Activated CD4-positive, alpha-beta T cell treated with anti-CD3 and anti-CD28 coated beads, Interleukin-2, Interleukin-6, amounts not matched to agents 100 ng/mL and 50 ng/mL, durations not matched to agents 16 hours and 8 hours (primary cell): ENCODE results near the gene OXSR1.

Experiments
- DNase-seq: peaks from one replicate; pipeline ENCODE4 v3.0.0-alpha.2; 2020

The OXSR1 gene

DNA sequence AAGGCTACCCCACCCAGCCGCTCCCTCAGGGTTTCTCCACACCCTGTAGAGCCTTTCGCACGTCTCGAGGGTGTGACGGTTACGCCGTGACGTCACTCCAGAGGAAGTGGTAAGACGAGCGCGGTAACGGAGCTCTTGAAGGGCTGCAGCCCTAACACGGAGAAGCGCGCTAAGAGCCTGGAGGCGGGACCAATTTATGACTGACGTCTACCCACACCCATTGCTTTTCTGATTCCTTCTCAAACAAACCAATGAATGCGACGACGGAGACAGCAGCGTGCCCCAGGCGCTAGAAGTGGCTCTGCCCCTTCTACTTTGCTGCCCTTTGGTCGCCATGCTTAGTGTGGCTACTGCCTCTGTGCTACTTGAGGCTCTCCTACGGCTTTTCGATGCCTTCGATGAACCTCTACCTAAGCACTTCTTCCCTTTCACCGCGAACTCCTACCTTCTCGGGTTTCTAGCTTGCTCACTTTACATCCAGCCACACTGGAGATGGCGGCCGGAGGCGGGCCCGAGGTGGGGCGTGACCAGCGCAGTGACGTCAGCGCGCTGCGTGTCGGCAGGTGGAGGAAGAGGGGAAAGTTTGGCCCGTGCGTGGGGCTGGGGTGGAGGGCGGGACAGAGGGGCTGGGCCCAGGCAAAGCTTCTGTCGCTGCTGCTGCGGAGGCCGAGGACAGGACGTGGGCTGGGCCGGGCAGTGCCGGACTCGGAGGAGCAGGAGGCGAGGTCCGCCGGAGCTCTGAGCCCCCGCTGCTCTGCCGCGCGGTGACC is at the start of gene OXSR1:
TSS of gene OXSR1 (plus strand) at position 586 of the 770 bp plus-strand sequence. CDS start 340 bp downstream, outside the sequence.
- peak; percentile 98 for DNase-seq

DNA sequence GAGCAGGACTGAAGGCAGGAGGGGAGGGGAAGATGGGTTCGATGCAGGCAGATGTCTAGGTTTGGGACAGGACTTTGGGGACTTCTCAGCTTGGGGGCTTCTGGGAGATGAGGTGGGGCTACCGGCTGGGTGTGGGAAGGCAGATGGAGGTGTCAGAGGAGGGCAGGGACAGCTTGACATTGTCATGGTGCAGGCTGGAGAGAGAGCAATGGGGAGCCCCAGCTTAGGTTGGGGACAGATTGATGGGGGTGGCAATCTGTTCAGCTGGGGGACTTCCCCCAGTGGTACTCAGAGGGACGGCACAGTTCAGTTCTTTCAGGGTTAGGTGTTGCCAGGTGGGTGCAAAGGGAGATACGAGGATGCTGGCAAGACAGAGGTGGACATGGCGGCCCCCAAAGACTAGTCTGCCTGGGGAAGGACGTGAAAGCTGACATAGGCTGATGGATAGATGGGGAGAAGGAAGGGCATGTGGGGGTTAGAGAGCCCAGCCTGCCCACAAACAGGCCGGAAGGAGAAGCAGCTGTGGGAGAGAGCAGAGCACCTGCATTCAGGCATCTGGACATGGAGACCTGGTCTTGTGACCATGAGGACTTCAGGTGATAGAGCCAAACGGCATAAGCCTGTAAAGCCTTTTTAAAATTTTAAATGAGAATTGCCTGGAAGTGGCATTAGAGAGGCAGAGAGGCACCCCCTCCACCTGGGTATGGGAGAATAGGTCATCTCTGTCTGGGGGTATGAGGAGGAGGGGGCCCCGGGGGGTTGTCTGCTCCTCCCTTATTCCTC is 49.5 kb upstream of the OXSR1 start:
- no peak for DNase-seq

DNA sequence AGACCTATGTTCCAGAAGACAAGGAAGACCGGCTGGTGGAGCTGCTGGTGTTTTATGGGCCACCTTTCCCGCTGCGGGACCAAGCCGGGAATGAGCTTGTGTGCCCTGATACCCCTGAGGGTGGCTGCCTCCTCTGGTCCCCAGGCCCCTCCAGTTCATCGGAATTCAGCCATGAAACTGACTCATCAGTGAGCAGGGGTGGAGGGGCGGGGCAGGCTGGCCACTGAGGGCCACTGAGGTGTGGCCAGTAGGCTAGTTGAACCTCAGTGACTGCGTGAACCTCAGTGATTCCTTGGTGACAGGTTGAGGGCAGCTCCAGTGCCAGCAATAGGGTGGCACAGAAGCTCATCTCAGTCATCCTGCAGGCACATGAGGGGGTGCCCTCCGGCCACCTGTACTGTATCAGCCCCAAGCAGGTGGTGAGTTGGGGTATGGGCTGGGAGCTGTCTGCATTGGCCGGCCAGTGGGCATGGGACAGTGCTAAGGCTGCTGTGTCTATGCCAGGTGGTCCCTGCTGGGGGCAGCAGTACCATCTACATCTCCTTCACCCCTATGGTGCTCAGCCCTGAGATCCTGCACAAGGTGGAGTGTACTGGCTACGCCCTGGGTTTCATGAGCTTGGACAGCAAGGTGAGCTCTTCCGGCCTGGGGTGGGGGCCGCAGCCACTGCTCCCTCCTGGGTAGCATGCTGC is 48.7 kb upstream of the OXSR1 start:
- no peak for DNase-seq

DNA sequence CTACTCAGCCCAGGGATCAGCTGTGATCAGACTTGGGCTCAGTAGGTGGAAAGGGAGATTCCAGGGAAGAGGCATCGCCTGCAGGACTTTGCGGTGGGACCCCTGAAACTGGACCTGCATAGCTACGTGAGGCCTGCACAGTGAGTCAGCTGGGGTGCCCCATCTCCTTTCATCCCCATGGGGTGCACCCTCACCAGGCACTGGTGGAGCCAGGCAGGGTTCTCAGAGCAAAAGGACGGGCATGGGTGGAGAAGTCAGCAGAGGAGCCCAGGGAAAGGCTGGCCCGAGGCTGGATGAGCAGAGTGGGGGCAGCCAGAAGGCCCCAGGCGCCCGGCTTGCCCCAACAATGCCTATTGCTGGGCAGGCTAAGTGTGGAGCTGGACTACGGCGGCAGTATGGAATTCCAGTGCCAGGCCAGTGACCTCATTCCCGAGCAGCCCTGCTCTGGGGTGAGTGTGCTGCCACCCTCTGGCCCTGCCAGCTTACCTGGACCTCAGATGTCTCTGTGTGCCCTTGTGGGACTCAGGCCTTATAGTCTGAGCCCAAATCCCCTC is 48.1 kb upstream of the OXSR1 start:
- DNase-seq = no peak

DNA sequence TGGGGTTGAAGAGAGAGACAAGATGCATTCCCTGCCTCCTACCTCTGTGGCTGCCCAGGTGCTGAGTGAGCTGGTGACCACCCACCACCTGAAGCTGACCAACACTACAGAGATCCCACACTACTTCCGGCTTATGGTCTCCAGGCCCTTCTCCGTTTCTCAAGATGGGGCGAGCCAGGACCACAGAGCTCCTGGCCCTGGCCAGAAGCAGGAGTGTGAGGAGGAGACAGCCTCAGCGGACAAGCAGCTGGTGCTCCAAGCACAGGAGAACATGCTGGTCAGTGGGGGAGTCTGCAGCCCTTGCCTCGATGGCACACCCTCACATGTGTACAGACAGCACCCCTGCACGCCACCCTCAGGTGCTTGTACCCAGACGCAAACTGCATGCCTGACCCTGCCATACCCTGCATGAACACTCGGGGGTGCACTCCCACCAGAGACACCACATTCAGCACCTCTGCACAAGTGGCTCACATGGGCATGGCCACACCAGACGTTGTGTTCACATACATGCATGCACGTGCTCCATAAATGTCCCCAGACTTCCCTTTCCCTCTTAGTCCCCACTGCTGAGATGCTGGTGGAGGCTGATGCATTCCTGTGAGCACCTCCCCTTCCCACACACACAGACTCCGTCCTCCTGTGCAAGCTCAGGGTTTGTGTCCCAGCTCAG is 47.5 kb upstream of the OXSR1 start:
- DNase-seq = peak; percentile 85

DNA sequence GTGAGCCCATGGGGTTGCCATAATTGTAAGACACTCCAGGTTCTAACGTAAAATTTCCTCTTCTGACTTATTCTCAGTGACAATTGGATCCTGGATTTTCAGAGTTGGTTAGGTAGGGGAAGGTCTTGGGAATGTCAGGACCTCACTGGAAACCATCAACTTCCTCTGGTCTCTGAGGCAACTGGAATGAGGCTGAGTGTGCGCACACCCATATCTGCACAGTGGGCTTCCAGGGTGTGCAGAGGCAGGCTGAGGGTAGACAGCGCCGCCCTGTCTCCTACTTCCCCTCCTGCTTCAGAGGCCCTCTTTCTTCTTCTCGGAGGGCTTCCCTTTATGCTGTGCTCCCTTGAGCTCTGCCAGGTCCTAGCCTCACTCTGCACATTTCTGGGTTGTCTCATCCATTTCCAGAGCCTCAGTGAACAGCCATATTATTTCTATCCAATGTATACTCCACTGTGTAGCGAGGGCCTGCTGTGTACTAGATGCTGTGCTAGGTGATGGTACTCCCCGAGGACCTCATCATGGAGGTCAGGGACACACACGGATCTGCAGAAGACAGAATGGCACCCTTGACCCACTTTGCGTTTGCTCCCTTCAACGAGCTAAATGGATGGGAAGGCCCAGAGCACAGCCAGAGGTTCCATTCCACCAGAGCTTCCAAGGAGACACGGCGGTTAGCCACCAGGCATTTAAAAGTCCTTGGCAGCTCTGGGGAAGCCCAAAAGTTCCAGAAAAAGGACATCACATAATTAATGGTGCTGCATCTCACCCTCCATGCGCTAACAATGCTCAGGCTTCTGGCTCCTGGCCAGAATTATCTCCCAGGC is 46.7 kb upstream of the OXSR1 start:
- no peak for DNase-seq

DNA sequence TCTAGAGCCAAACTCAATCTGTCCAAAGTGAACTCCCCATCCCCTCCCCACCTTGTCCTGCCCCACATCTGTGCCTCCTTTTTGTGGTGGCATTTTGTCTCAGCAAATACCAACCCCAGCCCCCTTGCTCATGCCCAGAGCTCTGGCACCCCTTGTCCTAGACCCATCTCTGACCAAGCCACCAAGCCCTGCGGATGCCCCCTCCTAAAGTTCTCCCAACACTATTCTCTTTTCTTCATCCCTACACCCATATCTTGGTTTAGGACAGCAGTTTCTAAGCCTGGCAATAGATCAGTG is 46.1 kb upstream of the OXSR1 start:
- no peak for DNase-seq

DNA sequence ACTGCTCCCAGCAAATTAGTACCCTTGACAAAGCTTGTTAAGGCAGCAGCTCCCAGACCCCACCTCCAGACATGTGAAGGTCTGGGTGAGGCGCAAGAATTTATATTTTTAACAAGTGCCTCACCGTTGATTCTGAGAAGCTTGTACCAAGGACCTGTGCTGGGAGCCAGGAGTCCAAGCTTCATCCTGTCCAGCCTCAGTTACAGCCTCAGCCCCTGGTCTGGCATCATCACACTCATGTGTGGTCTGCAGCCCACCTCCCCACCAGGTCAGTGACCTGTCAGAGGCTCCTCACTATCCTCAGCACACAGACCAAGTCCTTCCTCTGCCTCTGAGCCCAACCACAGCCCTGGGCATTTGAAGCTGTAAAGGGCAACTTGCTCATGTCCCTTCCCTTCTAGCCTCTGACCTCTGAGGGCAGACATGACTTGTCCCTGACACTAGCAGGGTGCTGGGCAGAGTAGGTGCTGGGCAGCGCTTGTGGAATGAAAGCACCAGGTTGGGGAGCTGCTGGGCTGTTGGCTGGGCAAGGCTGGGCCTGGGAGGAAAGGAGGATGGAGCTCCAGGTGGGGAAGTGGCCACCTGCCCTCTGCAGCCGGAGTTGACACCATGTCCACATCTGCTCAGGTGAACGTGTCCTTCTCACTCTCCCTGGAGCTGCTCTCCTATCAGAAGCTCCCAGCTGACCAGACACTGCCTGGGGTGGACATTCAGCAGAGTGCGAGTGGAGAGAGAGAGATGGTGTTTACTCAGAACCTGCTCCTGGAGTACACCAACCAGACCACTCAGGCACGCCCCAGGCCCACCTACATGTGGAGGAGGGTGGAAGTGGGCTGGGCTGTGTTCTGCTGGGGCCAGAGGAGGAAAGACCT is 45.3 kb upstream of the OXSR1 start:
- DNase-seq = no peak

DNA sequence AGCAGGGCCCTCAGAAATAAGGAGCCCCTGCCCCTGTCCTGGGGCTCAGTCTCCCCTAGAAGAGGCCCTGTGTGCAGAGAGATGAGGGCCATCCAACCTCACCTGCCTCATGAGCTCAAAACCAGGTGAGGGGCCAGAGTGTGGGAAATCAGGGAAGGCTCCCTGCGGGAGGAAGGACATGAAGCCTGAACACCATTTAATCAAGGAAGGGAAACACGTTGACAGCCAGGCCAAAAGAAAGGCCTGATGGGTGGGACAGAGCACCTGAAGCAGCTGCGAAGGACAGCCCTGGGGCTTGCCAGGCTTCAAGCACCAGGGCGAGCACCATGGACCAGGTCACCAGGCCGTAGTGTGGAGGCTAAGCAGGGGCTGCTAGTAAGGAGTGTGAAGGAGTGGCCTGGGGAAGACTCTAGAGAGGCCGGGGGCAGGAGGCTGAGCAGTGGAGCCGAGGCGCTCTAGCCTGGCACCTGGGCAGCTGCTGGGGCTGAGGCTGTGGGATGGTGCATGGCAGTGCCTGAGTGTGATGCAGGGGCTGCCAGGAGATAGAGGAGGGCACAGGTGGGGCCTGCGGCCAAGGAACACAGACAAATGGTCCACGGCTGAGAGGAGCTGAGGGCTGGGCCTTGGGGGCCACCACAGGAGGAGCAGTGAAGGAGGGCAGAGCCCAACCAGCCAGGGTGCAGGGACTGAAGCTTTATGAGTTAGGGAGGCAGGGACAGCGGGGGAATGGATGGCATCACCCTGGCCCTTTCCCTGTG is 44.5 kb upstream of the OXSR1 start:
- no peak for DNase-seq

DNA sequence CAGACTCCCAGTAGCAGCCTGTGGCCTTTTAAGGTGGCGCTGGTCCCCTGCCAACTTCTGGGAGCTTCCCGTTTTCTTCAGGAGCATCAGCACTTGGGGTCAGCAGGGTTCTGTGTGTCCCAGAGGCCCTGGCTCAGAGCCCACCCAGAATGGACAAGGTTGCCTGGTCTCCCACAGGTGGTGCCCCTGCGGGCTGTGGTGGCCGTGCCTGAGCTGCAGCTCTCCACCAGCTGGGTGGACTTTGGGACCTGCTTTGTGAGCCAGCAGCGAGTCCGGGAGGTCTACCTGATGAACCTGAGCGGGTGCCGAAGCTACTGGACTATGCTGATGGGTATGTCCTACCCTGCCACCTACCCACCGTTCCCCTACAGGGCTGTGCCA is 43.9 kb upstream of the OXSR1 start:
- DNase-seq = no peak

DNA sequence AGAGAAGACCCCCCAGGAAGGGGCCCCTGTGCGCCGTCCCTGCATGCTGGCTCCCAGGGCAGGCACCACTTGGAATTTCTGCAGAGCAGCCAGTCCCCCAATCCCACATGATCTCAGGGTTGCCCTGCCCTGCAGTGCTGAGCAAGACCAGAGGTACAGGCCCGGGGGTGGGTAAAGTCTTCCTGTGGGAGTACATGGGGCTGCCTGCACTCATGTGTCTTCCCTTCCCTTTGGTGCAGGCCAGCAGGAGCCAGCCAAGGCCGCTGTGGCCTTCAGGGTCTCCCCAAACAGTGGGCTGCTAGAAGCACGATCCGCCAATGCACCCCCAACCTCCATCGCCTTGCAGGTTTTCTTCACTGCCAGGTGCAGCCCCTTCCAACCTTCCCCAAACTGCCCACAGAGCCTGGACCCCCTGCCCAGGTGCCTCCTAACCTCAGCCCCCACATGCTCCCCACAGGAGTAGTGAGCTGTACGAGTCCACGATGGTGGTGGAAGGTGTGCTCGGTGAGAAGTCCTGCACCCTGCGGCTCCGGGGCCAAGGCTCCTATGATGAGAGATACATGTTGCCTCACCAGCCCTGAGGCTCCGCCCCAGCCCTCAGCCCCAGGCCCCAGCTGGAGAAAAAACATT is 43.4 kb upstream of the OXSR1 start:
- DNase-seq = no peak

DNA sequence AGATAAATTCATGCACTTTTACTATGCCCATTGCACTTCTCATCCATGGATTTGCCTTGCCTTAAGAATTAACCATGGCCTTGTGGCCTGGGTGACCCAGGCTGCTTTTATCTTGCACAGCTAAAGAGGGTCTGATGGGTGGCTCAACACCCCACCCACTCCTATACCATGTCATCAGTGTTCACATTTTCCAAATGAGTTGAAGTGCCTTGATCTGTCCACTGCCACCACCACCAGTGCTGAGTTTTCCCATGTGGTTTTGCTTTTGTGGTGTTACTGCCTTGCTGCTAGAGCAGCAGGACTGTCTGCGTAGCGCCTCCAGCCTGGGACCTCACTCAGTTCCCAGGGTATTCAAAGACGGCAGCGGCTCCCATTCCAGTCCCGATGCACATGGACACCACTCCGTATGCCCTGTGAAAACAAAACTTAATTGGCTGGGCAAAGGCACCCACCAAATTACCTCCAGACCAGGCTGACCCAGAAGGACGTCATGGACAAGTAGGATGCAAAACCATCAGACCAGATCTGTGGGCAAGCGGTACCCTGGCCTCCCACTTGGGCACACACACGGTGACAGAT is 42.5 kb upstream of the OXSR1 start:
- no peak for DNase-seq

DNA sequence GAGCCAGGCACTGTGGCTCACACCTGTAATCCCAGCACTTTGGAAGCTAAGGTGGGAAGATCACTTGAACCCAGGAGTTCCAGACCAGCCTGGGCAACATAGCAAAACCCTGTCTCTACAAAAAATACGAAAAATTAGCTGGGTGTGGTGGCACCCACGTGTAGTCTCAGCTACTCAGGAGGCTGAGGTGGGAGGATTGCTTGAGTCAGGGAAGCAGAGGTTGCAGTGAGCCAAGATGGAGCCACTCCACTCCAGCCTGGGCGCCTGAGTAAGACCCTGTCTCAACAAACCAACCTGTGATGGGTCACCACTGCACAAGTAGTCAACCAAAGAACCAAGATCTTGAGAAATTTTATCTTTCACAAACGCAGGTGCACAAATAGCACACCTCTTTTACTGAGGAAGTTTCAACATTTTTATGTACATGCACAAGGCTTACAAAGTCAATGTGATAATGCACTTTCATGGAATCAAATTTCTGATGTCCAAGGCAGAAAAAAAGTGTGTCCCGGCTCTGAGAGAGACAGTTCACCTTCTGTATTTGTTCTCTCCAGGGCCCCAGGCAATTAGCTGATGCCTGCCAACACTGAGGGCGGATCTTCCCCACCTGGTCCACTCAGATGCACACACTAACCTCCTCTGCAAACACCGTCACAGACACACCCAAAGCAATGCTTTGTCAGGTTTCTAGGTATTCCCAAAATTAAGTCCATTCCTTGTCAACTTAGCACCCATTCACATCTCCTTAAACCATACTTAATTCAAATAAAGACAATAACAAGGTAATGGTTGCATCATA is 40.8 kb upstream of the OXSR1 start:
- DNase-seq = no peak

DNA sequence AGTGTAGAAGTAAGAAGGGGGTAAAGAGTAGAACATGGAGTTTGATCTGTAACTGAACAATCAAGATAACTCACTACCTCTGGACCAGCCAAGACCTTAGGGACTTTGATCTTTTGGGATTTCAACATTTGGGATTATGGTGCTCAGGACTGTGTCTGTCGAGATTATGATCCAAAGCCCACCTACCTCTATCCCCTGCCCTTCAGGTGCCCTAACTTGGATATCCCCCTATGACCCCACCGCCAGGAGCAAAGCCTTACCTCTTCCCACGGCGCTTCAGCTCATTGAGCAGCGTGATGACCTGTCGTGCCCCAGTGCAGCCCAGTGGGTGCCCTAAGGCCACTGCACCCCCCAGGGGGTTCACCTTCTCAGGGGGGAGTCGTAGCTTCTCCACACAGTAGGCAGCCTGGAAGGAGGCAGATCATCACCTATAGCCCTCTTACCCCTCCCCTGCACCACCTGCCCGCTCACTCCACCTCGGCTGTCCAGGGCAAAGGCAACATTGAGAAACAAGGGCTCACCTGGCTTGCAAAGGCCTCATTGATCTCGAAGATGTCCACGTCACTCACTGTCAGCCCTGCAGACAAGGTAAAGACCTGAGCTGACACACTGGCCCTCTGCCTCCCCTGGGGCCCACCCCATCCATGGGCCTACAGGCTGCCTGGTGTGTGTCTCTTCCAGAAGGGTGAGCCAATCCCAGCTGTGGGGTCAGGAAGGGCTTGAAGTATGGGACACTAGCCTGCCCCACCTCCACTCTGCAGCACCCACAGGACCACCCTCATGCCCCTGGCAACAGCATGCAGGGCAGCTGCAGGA is 39.8 kb upstream of the OXSR1 start:
- DNase-seq = no peak

DNA sequence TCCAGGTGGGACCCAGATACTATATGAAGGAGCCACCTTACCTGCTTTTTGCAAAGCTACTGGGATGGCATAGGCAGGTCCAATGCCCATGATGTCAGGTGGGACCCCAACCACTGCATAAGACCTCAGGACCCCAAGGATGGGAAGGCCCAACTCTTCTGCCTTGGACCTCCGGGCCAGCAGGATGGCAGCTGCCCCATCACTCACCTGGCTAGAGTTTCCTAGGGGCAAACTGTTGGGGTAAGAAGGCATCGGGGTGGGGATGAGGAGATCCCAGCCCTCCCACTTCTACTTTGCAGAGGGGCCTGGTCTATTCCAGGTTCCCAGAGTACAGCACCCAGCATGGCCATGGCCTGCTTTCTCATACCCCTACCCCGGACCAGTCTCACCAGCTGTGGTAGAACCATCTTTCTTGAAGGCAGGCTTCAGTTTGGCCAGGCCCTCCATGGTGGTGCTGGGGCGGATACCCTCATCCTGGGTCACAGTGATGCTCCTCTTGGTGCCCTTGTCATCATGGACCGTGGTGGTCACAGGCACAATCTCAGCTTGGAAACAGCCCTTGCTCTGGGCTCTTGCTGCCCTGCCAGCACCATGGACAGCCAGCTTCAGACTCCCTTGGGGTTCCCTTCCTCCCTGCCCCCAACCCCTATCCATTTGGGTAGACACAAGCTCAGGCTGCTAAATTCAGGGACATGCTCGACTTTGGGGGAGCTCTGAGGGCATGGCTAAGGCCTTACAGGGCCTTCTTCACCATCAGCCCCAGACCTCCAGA is 39.0 kb upstream of the OXSR1 start:
- no peak for DNase-seq

DNA sequence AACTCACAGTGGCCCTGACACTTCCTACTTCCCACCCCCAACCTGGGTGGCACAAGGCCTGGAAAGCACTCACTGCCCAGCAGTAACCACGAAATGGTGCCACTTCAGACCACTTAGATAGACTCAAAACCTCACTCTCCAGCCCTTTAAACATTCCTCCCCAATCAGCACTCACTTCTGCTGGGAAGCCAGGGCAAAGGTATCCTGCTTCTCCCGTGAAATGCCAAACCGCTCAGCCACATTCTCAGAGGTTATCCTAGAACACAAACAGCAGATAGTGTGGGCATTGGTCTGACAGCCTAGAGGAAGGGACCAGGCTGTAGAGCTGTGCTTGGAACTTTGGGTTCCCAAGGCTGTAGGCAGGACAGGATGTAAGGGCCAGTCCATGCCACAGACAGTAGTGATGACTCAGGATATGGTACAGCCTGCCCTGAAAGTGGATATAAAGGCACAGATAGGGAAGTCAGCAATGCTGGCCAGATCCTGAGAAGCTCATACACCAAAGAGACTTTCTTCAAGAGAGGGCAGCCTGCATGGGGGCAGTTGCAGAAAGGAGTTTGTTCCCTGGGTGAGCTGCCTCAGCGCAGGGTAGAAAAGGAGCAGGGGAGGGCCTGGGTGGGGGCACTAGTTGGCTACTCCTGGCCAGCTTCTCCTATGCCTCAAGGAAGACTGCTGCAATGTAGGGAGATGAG is 37.6 kb upstream of the OXSR1 start:
- no peak for DNase-seq
